Endothelial cell of umbilical vein (primary cell): ENCODE results near the gene SPG11. TPM values are rescaled to one million over a fixed set of nuclear protein-coding genes. Genes with fewer than 3 reads are reported as not detected.
A peak's percentile ranks its signal among the peaks of the same experiment; 100 is the strongest.

ENCODE experiments used
- BruUV-seq: library from RNA; stranded (reverse); fragments of 400-500 nt; replicated peaks from 2 replicates; lab custom pipeline; 2021; lab: Mats Ljungman, UMichigan
- CTCF ChIA-PET: fragments of 300-600, 350-600 bp; sonication (Branson Sonifier 250); formaldehyde crosslinking; loops from one replicate; lab custom pipeline; 2021; ENCODE audit warnings: antibody characterized with exemption, inconsistent platforms; lab: Charles Lee
- POLR2A ChIA-PET: fragments of 300-600, 350-600 bp; sonication (Branson Sonifier 250); formaldehyde crosslinking; loops from one replicate; lab custom pipeline; 2021; ENCODE audit warnings: antibody characterized with exemption, inconsistent platforms; lab: Charles Lee
- DNase-seq: peaks from one replicate; pipeline ENCODE4 v3.0.0-alpha.2; 2011; ENCODE audit warnings: low read depth, low spot score
- FAIRE-seq: peaks from 2 replicates; lab custom pipeline; 2011; peaks lifted over from hg19 to GRCh38; lab: Jason Lieb, UNC
- H2AFZ ChIP-seq: 2 replicates; pipeline ENCODE4 v1.6.0; 2012; ENCODE audit warnings: low read depth, low read length, control low read depth, inconsistent platforms
- H3K27ac ChIP-seq: 2 replicates; pipeline ENCODE4 v1.5.1; 2011; ENCODE audit warnings: low read depth, mild to moderate bottlenecking, control low read depth, low read length, moderate library complexity; ENCODE audit not compliant: insufficient read depth
- H3K27me3 ChIP-seq, 2 experiments: 2 replicates each; pipeline versions ENCODE4 v1.6.0 to v1.6.1; 2011; ENCODE audit warnings: low read length in 2 of 2, mixed read lengths in 1 of 2; ENCODE audit not compliant: control insufficient read depth in 2 of 2, insufficient read depth in 2 of 2
- H3K36me3 ChIP-seq, 2 experiments: 2 replicates in 1 of 2; 3 replicates in 1 of 2; pipeline ENCODE4 v1.5.1; 2011; ENCODE audit warnings: low read length in 2 of 2, mild to moderate bottlenecking in 1 of 2, moderate library complexity in 1 of 2; ENCODE audit not compliant: control insufficient read depth in 2 of 2, insufficient read depth in 2 of 2; ENCODE audit errors: extremely low read depth in 1 of 2
- H3K4me1 ChIP-seq: 3 replicates; pipeline ENCODE4 v1.5.1; 2011; ENCODE audit warnings: mild to moderate bottlenecking, low read length; ENCODE audit not compliant: control insufficient read depth, insufficient read depth; ENCODE audit errors: extremely low read depth
- H3K4me2 ChIP-seq: 2 replicates; pipeline ENCODE4 v1.6.1; 2011; ENCODE audit warnings: low read length, control low read depth, mixed read lengths; ENCODE audit not compliant: insufficient read depth
- H3K4me3 ChIP-seq, 3 experiments: fragments of 200-600 bp in 1 of 3; sonication (generic), shearing (Covaris generic) in 1 of 3; replicated peaks in 1 of 3; 2 replicates each; pipeline ENCODE4 v1.5.1; 2011 to 2016; ENCODE audit warnings: control low read depth in 3 of 3, low read length in 3 of 3, mild to moderate bottlenecking in 2 of 3, inconsistent platforms in 1 of 3, low read depth in 1 of 3, moderate library complexity in 1 of 3; ENCODE audit not compliant: insufficient read depth in 1 of 3
- H3K79me2 ChIP-seq: 2 replicates; pipeline ENCODE4 v1.6.0; 2012; ENCODE audit warnings: low read length, inconsistent platforms; ENCODE audit not compliant: control insufficient read depth, insufficient read depth
- H3K9ac ChIP-seq: replicated peaks from 2 replicates; pipeline ENCODE3; 2011; ENCODE audit warnings: low read length, control low read depth; ENCODE audit not compliant: insufficient read depth; ENCODE audit errors: extremely low read depth
- H3K9me1 ChIP-seq: replicated peaks from 3 replicates; pipeline ENCODE4 v1.6.0; 2011; ENCODE audit warnings: mild to moderate bottlenecking, low read length; ENCODE audit not compliant: control insufficient read depth, insufficient read depth; ENCODE audit errors: extremely low read depth
- H3K9me3 ChIP-seq: replicated peaks from 2 replicates; pipeline ENCODE4 v1.5.1; 2012; ENCODE audit warnings: low read length, inconsistent platforms; ENCODE audit not compliant: control insufficient read depth, insufficient read depth
- H4K20me1 ChIP-seq: replicated peaks from 2 replicates; pipeline ENCODE3; 2011; ENCODE audit warnings: mild to moderate bottlenecking, low read length; ENCODE audit not compliant: control insufficient read depth, insufficient read depth; ENCODE audit errors: extremely low read depth
- EZH2 ChIP-seq: IDR thresholded peaks from 2 replicates; pipeline ENCODE4 v1.6.1; 2012; ENCODE audit warnings: borderline replicate concordance, low read depth, mild to moderate bottlenecking, moderate library complexity, low read length, inconsistent platforms; ENCODE audit not compliant: severe bottlenecking
- FOS ChIP-seq: IDR thresholded peaks from 2 replicates; pipeline ENCODE4 v1.6.1; 2011; ENCODE audit warnings: mild to moderate bottlenecking, low read length, moderate library complexity, borderline replicate concordance; ENCODE audit not compliant: insufficient read depth
- GATA2 ChIP-seq: IDR thresholded peaks from 2 replicates; pipeline ENCODE4 v1.7.0; 2011; ENCODE audit warnings: low read depth, mild to moderate bottlenecking, moderate library complexity, mixed read lengths, low read length; ENCODE audit not compliant: insufficient read length, insufficient read depth
- JUN ChIP-seq: IDR thresholded peaks from 2 replicates; pipeline ENCODE4 v1.6.1; 2011; ENCODE audit warnings: borderline replicate concordance, low read depth; ENCODE audit not compliant: insufficient read length, insufficient read depth
- MYC ChIP-seq: IDR thresholded peaks from one replicate; pipeline ENCODE4 v1.6.1; 2011; ENCODE audit warnings: mild to moderate bottlenecking, low read depth, low read length
- POLR2A ChIP-seq: IDR thresholded peaks from 2 replicates; pipeline ENCODE4 v1.6.1; 2012; ENCODE audit warnings: low read depth, mild to moderate bottlenecking, control low read depth, low read length
- POLR2AphosphoS5 ChIP-seq: IDR thresholded peaks from 2 replicates; pipeline ENCODE4 v1.6.1; 2012; ENCODE audit warnings: low read depth, mild to moderate bottlenecking, control low read depth, low read length, moderate library complexity; ENCODE audit not compliant: insufficient read depth
- dilution Hi-C: fragments of 300-500 bp; cut with MboI; formaldehyde crosslinking; loops from one replicate; pipeline ENCODE4 v1.15.0; 2019; ENCODE audit warnings: low sequenced_read_pairs; ENCODE audit not compliant: extremely low pct_ligation_motif_present
- intact Hi-C: fragments of 100-400 bp; cut with micrococcal nuclease; formaldehyde crosslinking; loops from one replicate; pipeline ENCODE4 v1.10.0; 2022
- polyA plus RNA-seq, 4 experiments: library from polyadenylated mRNA; depleted of rRNA in 3 of 4; stranded (reverse) in 3 of 4; unstranded in 1 of 4; fragments of >200 nt; gene quantifications; 2 replicates each; pipeline versions ENCODE4 v1.2.1 to v1.2.3, GENCODE V29; 2011 to 2012; ENCODE audit warnings: missing spikeins in 1 of 4
- total RNA-seq: library from RNA; stranded (reverse); gene quantifications from 2 replicates; pipeline ENCODE4 v1.2.3, GENCODE V29; 2021
- TF ChIP-seq, protein P1 (sequence below), 2 donors: IDR thresholded peaks; 1 replicate in 1 of 2; 2 replicates in 1 of 2; pipeline ENCODE4 v1.5.1; 2011; ENCODE audit warnings: low read length in 2 of 2, mild to moderate bottlenecking in 2 of 2, moderate library complexity in 2 of 2, control low read depth in 1 of 2, inconsistent platforms in 1 of 2, low read depth in 1 of 2; ENCODE audit not compliant: insufficient read depth in 1 of 2; ENCODE audit errors: extremely low read depth in 1 of 2

The SPG11 gene
- total and polyA plus RNA-seq, 2 donors (not counting 3 experiments of a cell fraction or from before 2014, with no cell fraction given), result 30.7 to 53.5 TPM

GRCh38 chr15:44570361-44570760, 93.1 kb downstream of the SPG11 start:
- dilution Hi-C loops (no loop called here), intact Hi-C loops (no loop called here)
- no peak for DNase-seq
- H3K9me3 ChIP-seq, result no peaks in the 10 kb centered on the region
- no TSS peak for BruUV-seq
- no peak overlapping the region for H3K9ac ChIP-seq
- H3K4me1 ChIP-seq, result no peaks in the 10 kb centered on the region
- ChIA-PET CTCF (interaction anchor here (1.3 kb wide), 1 partner anchor 21 kb away, joined by 3 read pairs; no protein-coding TSS in a partner anchor), POLR2A (no interaction called here)
- H3K79me2 ChIP-seq, result no peaks in the 10 kb centered on the region
- H2AFZ ChIP-seq, result no peak overlapping the region
- FAIRE-seq, result no peak
- no peaks in the 10 kb centered on the region for H3K27me3 ChIP-seq
- TF ChIP-seq POLR2A (peak; percentile 20), GATA2 (no peak), POLR2AphosphoS5 (no peak)
- H3K27ac ChIP-seq, result no peak overlapping the region
- H4K20me1 ChIP-seq, result no peaks in the 10 kb centered on the region
- no peaks in the 10 kb centered on the region for H3K9me1 ChIP-seq
- H3K36me3 ChIP-seq, result peaks cover 2 to 14% of the 10 kb centered on the region in 2 experiments
- no peak overlapping the region for H3K4me3 ChIP-seq
- no peak overlapping the region for H3K4me2 ChIP-seq

DNA sequence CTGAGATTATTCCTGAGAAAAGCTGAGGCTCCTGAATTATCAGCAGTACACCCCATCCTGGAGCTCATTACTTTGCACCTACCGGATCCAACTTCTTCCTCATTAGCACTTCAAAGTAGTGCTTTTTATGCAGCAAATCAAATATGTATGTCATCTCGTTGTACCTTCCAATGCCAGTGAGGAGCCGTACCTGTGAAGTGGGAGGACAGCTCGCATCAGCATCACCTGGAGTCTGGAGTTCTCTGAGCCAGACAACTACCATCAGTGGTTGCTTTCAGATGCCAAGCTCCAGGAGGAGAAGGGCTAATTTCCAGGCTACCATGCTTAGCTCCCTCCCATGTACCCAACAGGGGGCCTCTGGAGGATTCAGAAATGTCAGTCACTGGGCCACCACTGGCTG, 94.1 kb downstream of the SPG11 start:
- peaks cover 9 to 21% of the 10 kb centered on the region in 2 experiments for H3K36me3 ChIP-seq
- no peaks in the 10 kb centered on the region for H3K27me3 ChIP-seq
- ChIA-PET CTCF (interaction anchor here (1.3 to 3.0 kb wide), 2 partner anchors 10 to 20 kb away, joined by 3 to 12 read pairs; no protein-coding TSS in a partner anchor), POLR2A (interaction anchor here (0.7 kb wide), 1 partner anchor 8 kb away, joined by 5 read pairs; no protein-coding TSS in a partner anchor)
- intact Hi-C loops (no loop called here), dilution Hi-C loops (no loop called here)
- H3K9me1 ChIP-seq, result no peaks in the 10 kb centered on the region
- H2AFZ ChIP-seq, result no peak overlapping the region
- no peak overlapping the region for H3K4me3 ChIP-seq
- H3K27ac ChIP-seq, result no peak overlapping the region
- DNase-seq (no peak), FAIRE-seq (no peak)
- H3K79me2 ChIP-seq, result no peaks in the 10 kb centered on the region
- no peaks in the 10 kb centered on the region for H3K9me3 ChIP-seq
- BruUV-seq, result no TSS peak
- H3K4me2 ChIP-seq, result no peak overlapping the region
- TF ChIP-seq POLR2A (no peak), GATA2 (no peak), POLR2AphosphoS5 (no peak), FOS (no peak), MYC (no peak), EZH2 (no peak), JUN (no peak)
- TF ChIP-seq, protein P1, sequence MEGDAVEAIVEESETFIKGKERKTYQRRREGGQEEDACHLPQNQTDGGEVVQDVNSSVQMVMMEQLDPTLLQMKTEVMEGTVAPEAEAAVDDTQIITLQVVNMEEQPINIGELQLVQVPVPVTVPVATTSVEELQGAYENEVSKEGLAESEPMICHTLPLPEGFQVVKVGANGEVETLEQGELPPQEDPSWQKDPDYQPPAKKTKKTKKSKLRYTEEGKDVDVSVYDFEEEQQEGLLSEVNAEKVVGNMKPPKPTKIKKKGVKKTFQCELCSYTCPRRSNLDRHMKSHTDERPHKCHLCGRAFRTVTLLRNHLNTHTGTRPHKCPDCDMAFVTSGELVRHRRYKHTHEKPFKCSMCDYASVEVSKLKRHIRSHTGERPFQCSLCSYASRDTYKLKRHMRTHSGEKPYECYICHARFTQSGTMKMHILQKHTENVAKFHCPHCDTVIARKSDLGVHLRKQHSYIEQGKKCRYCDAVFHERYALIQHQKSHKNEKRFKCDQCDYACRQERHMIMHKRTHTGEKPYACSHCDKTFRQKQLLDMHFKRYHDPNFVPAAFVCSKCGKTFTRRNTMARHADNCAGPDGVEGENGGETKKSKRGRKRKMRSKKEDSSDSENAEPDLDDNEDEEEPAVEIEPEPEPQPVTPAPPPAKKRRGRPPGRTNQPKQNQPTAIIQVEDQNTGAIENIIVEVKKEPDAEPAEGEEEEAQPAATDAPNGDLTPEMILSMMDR (IDR thresholded peaks at IDR 0.05; ENCODE audit: extremely low read depth in 1 of 2, insufficient read depth in 1 of 2, low read depth in 1 of 2, low read length in 2 of 2), result no peak
- H4K20me1 ChIP-seq, result no peaks in the 10 kb centered on the region
- H3K9ac ChIP-seq, result no peak overlapping the region
- no peaks in the 10 kb centered on the region for H3K4me1 ChIP-seq
